ENCODE measurements around the gene ACO1. TPM values are rescaled to one million over a fixed set of nuclear protein-coding genes. Genes with fewer than 3 reads are reported as not detected.

ACO1 gene
- total RNA-seq, 4 donors from 2014 or later: 33.7 to 62.4 (median 45.4) TPM

- H3K27me3 ChIP-seq: no peaks in the 10 kb centered on the region
- no peak for DNase-seq (ENCODE audit: low spot score in 2 of 2)
- no peaks in the 10 kb centered on the region for H3K9me3 ChIP-seq
- 48 to 80% methylated on average over 5 of the region's 5 CpGs for WGBS, 2 donors
- H3K27ac ChIP-seq: no peak overlapping the region
- peaks cover 0 to 16% (median 0%) of the 10 kb centered on the region in 4 donors for H3K4me1 ChIP-seq
- TF ChIP-seq EP300 (IDR thresholded peaks at IDR 0.05) (no peak), POLR2A (IDR thresholded peaks at IDR 0.05) (no peak)
- TF ChIP-seq, protein P1, sequence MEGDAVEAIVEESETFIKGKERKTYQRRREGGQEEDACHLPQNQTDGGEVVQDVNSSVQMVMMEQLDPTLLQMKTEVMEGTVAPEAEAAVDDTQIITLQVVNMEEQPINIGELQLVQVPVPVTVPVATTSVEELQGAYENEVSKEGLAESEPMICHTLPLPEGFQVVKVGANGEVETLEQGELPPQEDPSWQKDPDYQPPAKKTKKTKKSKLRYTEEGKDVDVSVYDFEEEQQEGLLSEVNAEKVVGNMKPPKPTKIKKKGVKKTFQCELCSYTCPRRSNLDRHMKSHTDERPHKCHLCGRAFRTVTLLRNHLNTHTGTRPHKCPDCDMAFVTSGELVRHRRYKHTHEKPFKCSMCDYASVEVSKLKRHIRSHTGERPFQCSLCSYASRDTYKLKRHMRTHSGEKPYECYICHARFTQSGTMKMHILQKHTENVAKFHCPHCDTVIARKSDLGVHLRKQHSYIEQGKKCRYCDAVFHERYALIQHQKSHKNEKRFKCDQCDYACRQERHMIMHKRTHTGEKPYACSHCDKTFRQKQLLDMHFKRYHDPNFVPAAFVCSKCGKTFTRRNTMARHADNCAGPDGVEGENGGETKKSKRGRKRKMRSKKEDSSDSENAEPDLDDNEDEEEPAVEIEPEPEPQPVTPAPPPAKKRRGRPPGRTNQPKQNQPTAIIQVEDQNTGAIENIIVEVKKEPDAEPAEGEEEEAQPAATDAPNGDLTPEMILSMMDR (IDR thresholded peaks at IDR 0.05): no peak
- H3K4me3 ChIP-seq: no peak overlapping the region
- H3K36me3 ChIP-seq: no peaks in the 10 kb centered on the region
Observed at GRCh38 chr9:32345243-32345642, 39.2 kb upstream of the ACO1 start.

DNA sequence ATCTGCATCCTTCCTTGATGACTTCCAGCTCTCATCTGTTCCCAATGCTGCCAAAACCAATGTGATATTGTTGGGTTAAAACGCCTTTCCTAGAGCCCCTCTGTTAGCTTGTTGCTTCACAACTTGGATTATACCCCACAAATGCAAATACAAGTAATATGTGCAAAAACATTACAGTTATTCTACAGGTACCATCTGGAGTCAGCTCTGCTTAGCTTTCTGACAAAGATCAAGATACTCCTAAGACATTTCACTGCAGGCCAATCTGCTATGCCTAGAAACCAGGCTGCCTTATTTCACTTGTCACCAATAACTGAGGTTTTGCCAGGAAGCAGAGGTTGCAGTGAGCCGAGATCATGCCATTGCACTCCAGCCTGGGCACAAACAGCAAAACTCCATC is 36.9 kb upstream of the ACO1 start:
- H3K4me3 ChIP-seq: no peak overlapping the region

DNA sequence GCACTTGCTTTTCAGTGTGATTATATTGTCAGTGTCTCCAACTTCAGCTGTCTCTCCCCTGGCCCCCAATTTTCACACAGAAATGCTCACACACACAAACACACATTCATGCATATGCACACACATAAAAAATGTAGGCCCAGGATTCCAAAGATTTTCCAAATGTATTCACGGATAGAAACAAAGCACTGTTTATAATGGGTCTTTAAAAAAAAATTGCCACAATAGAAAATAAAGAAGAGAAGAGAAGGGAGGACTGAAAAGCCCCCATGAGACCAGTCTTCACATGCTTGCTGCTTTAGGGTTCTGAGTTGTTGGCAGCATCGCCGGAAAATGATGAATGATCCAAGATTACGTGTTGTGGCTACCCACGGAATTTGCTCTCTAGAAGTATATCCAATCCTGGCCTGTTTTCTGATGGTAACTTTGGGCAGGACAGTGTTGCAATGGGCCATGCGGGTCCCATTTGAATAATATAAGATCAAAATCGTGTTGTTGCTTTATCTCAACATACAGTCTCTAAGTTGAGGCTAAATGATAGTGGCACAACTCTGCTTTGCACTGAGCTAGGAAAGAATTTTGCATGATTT is 36.2 kb upstream of the ACO1 start:
- TF ChIP-seq, protein P1 (IDR thresholded peaks at IDR 0.05): no peak
- TF ChIP-seq POLR2A (IDR thresholded peaks at IDR 0.05) (no peak), EP300 (IDR thresholded peaks at IDR 0.05) (no peak)
- WGBS, 2 donors: 26 to 31% methylated on average over 7 of the region's 7 CpGs
- Histone ChIP-seq H3K4me1 (peaks cover 0 to 16% (median 0%) of the 10 kb centered on the region in 4 donors), H3K9me3 (no peaks in the 10 kb centered on the region), H3K27me3 (no peaks in the 10 kb centered on the region), H3K27ac (no peak overlapping the region), H3K4me3 (no peak overlapping the region), H3K36me3 (no peaks in the 10 kb centered on the region)
- DNase-seq (ENCODE audit: low spot score in 2 of 2): no peak

More for the DNA sequence above, 36.9 kb upstream of the ACO1 start:
- no peak for DNase-seq (ENCODE audit: low spot score in 2 of 2)
- H3K27me3 ChIP-seq: no peaks in the 10 kb centered on the region
- no peak overlapping the region for H3K27ac ChIP-seq
- peaks cover 0 to 16% (median 0%) of the 10 kb centered on the region in 4 donors for H3K4me1 ChIP-seq
- 63 to 79% methylated on average over 2 of the region's 2 CpGs for WGBS, 2 donors
- H3K9me3 ChIP-seq: no peaks in the 10 kb centered on the region
- H3K36me3 ChIP-seq: no peaks in the 10 kb centered on the region
- TF ChIP-seq POLR2A (IDR thresholded peaks at IDR 0.05): no peak

- H3K4me3 ChIP-seq: no peak overlapping the region
- 41% methylated on average over 3 of the region's 3 CpGs for WGBS, 2 donors
- H3K4me1 ChIP-seq: peaks cover 0 to 15% (median 0%) of the 10 kb centered on the region in 4 donors
- H3K36me3 ChIP-seq: no peaks in the 10 kb centered on the region
- DNase-seq (ENCODE audit: low spot score in 2 of 2): no peak
- H3K27ac ChIP-seq: no peak overlapping the region
- TF ChIP-seq, protein P1 (IDR thresholded peaks at IDR 0.05): no peak
- TF ChIP-seq POLR2A (IDR thresholded peaks at IDR 0.05) (no peak), EP300 (IDR thresholded peaks at IDR 0.05) (no peak)
- no peaks in the 10 kb centered on the region for H3K9me3 ChIP-seq
- no peaks in the 10 kb centered on the region for H3K27me3 ChIP-seq
Observed at GRCh38 chr9:32349013-32349412, 35.4 kb upstream of the ACO1 start.

DNA sequence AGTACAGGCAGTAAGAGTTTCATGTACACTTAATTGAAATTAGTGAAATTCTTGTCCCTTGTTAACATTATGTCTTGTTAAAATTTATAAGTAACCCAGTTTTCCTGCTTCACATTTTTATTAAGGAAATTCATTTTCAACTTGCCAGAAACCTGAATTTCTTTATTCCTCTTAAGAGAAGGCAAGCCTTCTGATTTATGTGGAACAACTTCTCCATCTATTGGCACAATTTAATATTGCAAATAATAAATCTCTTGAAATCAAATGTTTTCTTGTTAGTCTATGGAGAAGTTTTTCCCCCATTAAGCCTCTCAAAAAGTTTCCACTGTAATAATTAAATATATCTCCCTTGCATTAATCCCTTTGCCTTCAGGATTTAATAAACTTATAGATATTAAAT is 33.8 kb upstream of the ACO1 start:
- no peak for TF ChIP-seq EP300 (IDR thresholded peaks at IDR 0.05)
- TF ChIP-seq, protein P1 (IDR thresholded peaks at IDR 0.05): peak in 4 of 5 experiments; percentile 14 to 35 (median 16)
- no peak for DNase-seq (ENCODE audit: low spot score in 2 of 2)

More for the DNA sequence above, 33.8 kb upstream of the ACO1 start:
- H3K4me1 ChIP-seq: peaks cover 0 to 6% (median 0%) of the 10 kb centered on the region in 4 donors
- H3K27ac ChIP-seq: no peak overlapping the region
- no peaks in the 10 kb centered on the region for H3K9me3 ChIP-seq
- H3K36me3 ChIP-seq: no peaks in the 10 kb centered on the region
- H3K27me3 ChIP-seq: no peaks in the 10 kb centered on the region
- H3K4me3 ChIP-seq: no peak overlapping the region
